ENCODE results near the gene RUNX1. TPM values are rescaled to one million over a fixed set of nuclear protein-coding genes. Genes with fewer than 3 reads are reported as not detected.

The RUNX1 gene
- total and polyA plus RNA-seq, 10 donors: 4.8 to 70.0 (median 43.6) TPM

- no peaks in the 10 kb centered on the region for H3K27me3 ChIP-seq (replicated peaks in 1 of 7)
- no peak for DNase-seq
- peaks cover 0 to 14% (median 7%) of the 10 kb centered on the region in 8 donors for H3K9me3 ChIP-seq
- no peak overlapping the region for H3K27ac ChIP-seq
- H3K4me1 ChIP-seq: no peaks in the 10 kb centered on the region
- intact Hi-C loops (cut with DNase I; ENCODE audit: low total_unique reads): no loop called here
- H3K36me3 ChIP-seq: no peaks in the 10 kb centered on the region
- WGBS, 5 donors: 86 to 94% (median 93%) methylated on average over 3 of the region's 3 CpGs
- no peak overlapping the region for H3K4me3 ChIP-seq
- TF ChIP-seq POLR2A (IDR thresholded peaks at IDR 0.05) (no peak), CTCF (IDR thresholded peaks at IDR 0.05 in 8 of 11, conservative IDR thresholded peaks at IDR 0.05 in 3 of 11) (no peak), POLR2AphosphoS5 (IDR thresholded peaks at IDR 0.05) (no peak)
These were observed 280.8 kb downstream of the RUNX1 start for GRCh38 chr21:34768326-34768725.

GRCh38 chr21:34766862-34767261, 282.2 kb downstream of the RUNX1 start:
- Histone ChIP-seq H3K4me3 (no peak overlapping the region), H3K27me3 (replicated peaks in 1 of 7) (no peaks in the 10 kb centered on the region), H3K4me1 (no peaks in the 10 kb centered on the region), H3K9me3 (peaks cover 0 to 14% (median 7%) of the 10 kb centered on the region in 8 donors), H3K27ac (no peak overlapping the region), H3K36me3 (no peaks in the 10 kb centered on the region)
- 80 to 93% (median 87%) methylated on average over 3 of the region's 3 CpGs for WGBS, 5 donors
- no peak for TF ChIP-seq CTCF (IDR thresholded peaks at IDR 0.05 in 8 of 11, conservative IDR thresholded peaks at IDR 0.05 in 3 of 11)
- TF ChIP-seq POLR2AphosphoS5 (IDR thresholded peaks at IDR 0.05): no peak
- TF ChIP-seq POLR2A (IDR thresholded peaks at IDR 0.05): no peak
- intact Hi-C loops (cut with DNase I; ENCODE audit: low total_unique reads): no loop called here
- DNase-seq: no peak

DNA sequence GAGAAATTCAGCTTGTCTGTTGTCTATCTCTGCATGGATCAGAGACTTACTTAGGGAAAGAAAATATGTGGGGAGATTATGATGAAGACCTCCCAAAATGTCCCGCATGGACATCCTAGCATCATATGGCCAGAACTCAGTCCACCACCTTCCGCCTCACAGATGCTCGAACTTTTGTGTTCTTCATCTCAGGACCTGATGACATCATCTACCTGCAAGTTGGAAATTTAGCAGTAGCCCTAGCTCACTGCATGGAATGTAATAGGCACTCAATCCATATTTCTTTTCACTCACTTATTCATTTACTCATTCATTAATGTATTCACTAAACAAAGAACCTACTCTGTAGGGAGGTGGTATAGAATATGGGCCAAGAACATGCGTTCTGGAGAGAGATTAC, 283.5 kb downstream of the RUNX1 start:
- no peak overlapping the region for H3K4me3 ChIP-seq
- peaks cover 0 to 14% (median 7%) of the 10 kb centered on the region in 8 donors for H3K9me3 ChIP-seq
- TF ChIP-seq CTCF (IDR thresholded peaks at IDR 0.05 in 8 of 11, conservative IDR thresholded peaks at IDR 0.05 in 3 of 11) (no peak), POLR2A (IDR thresholded peaks at IDR 0.05) (no peak), POLR2AphosphoS5 (IDR thresholded peaks at IDR 0.05) (no peak)
- no peaks in the 10 kb centered on the region for H3K36me3 ChIP-seq
- no peaks in the 10 kb centered on the region for H3K27me3 ChIP-seq (replicated peaks in 1 of 7)
- intact Hi-C loops (cut with DNase I; ENCODE audit: low total_unique reads): no loop called here
- no peak overlapping the region for H3K27ac ChIP-seq
- H3K4me1 ChIP-seq: no peaks in the 10 kb centered on the region
- no peak for DNase-seq
- WGBS, 5 donors: 86 to 95% (median 91%) methylated on average over 4 of the region's 4 CpGs

GRCh38 chr21:34764715-34765284, 284.3 kb downstream of the RUNX1 start:
- H3K4me3 ChIP-seq: no peak overlapping the region
- no peaks in the 10 kb centered on the region for H3K36me3 ChIP-seq
- intact Hi-C loops (cut with DNase I; ENCODE audit: low total_unique reads): no loop called here
- no peaks in the 10 kb centered on the region for H3K27me3 ChIP-seq (replicated peaks in 1 of 7)
- TF ChIP-seq POLR2AphosphoS5 (IDR thresholded peaks at IDR 0.05) (no peak), CTCF (IDR thresholded peaks at IDR 0.05 in 8 of 11, conservative IDR thresholded peaks at IDR 0.05 in 3 of 11) (no peak), POLR2A (IDR thresholded peaks at IDR 0.05) (no peak)
- DNase-seq: no peak
- H3K27ac ChIP-seq: no peak overlapping the region
- 82 to 95% (median 87%) methylated on average over 3 of the region's 3 CpGs for WGBS, 5 donors
- H3K4me1 ChIP-seq: no peaks in the 10 kb centered on the region
- H3K9me3 ChIP-seq: peaks cover 0 to 14% (median 7%) of the 10 kb centered on the region in 8 donors

Data from spleen (tissue), 11 donors.